Peyer's patch (tissue), 4 donors: Measurements from ENCODE around the gene LRBA. TPM values are rescaled to one million over a fixed set of nuclear protein-coding genes. Genes with fewer than 3 reads are reported as not detected.
A peak's percentile ranks its signal among the peaks of the same experiment; 100 is the strongest.

Source experiments
- DNase-seq, 3 donors: peaks; one replicate each; pipeline ENCODE4 v3.0.0-alpha.2; 2017 to 2019
- H3K27ac ChIP-seq, 4 donors: fragments of 200-600 bp; sonication (generic); one replicate each; pipeline ENCODE4 v1.5.1; 2016 to 2019
- H3K27me3 ChIP-seq, 2 donors: fragments of 200-600 bp; sonication (generic); one replicate each; pipeline ENCODE4 v1.5.1; 2019
- H3K36me3 ChIP-seq, 3 donors: fragments of 200-600 bp; sonication (generic); one replicate each; pipeline ENCODE4 v1.5.1; 2016 to 2019
- H3K4me1 ChIP-seq, 4 donors: fragments of 200-600 bp; sonication (generic); one replicate each; pipeline ENCODE4 v1.5.1; 2016 to 2019
- H3K4me3 ChIP-seq, 4 donors: fragments of 200-600 bp; sonication (generic); 1 replicate in 3 of 4; 2 replicates in 1 of 4; pipeline ENCODE4 v1.5.1; 2016 to 2019; ENCODE audit warnings: mild to moderate bottlenecking in 1 of 4
- H3K9me3 ChIP-seq, 4 donors: fragments of 200-600 bp; sonication (generic); one replicate each; pipeline ENCODE4 v1.5.1; 2016 to 2019; ENCODE audit warnings: mild to moderate bottlenecking in 1 of 4
- CTCF ChIP-seq, 6 experiments: fragments of 450-650 bp in 4 of 6; fragments of 200-600 bp in 2 of 6; sonication (generic) in 1 of 6; IDR thresholded peaks; one replicate each; pipeline ENCODE4 v1.5.1; 2017 to 2019; ENCODE audit warnings: antibody characterized with exemption in 6 of 6, mild to moderate bottlenecking in 3 of 6, moderate library complexity in 1 of 6
- POLR2A ChIP-seq, 2 donors: fragments of 450-650 bp; IDR thresholded peaks; one replicate each; pipeline ENCODE4 v1.5.1; 2017; ENCODE audit warnings: antibody characterized with exemption in 2 of 2, mild to moderate bottlenecking in 2 of 2, moderate library complexity in 2 of 2
- total RNA-seq, 4 donors: library from RNA; depleted of rRNA; stranded (reverse); fragments of >200 nt; gene quantifications; one replicate each; pipeline ENCODE4 v1.1.0, GENCODE V29; 2016

LRBA gene
- total RNA-seq, 4 donors from 2014 or later: 71.5 to 120 (median 91.7) TPM

GRCh38 chr4:150286656-150287055, 728.4 kb downstream of the LRBA start:
- peaks cover 0 to 9% (median 0%) of the 10 kb centered on the region in 3 donors for H3K36me3 ChIP-seq
- DNase-seq: no peak
- no peaks in the 10 kb centered on the region for H3K4me1 ChIP-seq
- TF ChIP-seq CTCF (IDR thresholded peaks at IDR 0.05) (no peak), POLR2A (IDR thresholded peaks at IDR 0.05) (no peak)
- no peak overlapping the region for H3K27ac ChIP-seq
- no peaks in the 10 kb centered on the region for H3K27me3 ChIP-seq
- no peaks in the 10 kb centered on the region for H3K9me3 ChIP-seq
- H3K4me3 ChIP-seq: no peak overlapping the region

GRCh38 chr4:150283689-150284088, 731.4 kb downstream of the LRBA start:
- DNase-seq: no peak
- Histone ChIP-seq H3K4me1 (peaks cover 0 to 4% (median 0%) of the 10 kb centered on the region in 4 donors), H3K27ac (no peak overlapping the region), H3K9me3 (no peaks in the 10 kb centered on the region), H3K36me3 (peaks cover 0 to 13% (median 0%) of the 10 kb centered on the region in 3 donors), H3K4me3 (no peak overlapping the region), H3K27me3 (no peaks in the 10 kb centered on the region)
- TF ChIP-seq CTCF (IDR thresholded peaks at IDR 0.05) (no peak), POLR2A (IDR thresholded peaks at IDR 0.05) (no peak)

- TF ChIP-seq POLR2A (IDR thresholded peaks at IDR 0.05) (no peak), CTCF (IDR thresholded peaks at IDR 0.05) (no peak)
- Histone ChIP-seq H3K4me1 (peaks cover 0 to 4% (median 0%) of the 10 kb centered on the region in 4 donors), H3K4me3 (no peak overlapping the region), H3K36me3 (peaks cover 0 to 24% (median 0%) of the 10 kb centered on the region in 3 donors), H3K27me3 (no peaks in the 10 kb centered on the region), H3K27ac (peak overlapping the region in 1 of 4 donors; percentile 44), H3K9me3 (no peaks in the 10 kb centered on the region)
- DNase-seq: no peak
These were observed 734.1 kb downstream of the LRBA start for GRCh38 chr4:150280975-150281374.

GRCh38 chr4:150280081-150280895, 734.8 kb downstream of the LRBA start:
- peak overlapping the region in 1 of 4 donors; percentile 44 for H3K27ac ChIP-seq
- no peak for DNase-seq
- peaks cover 0 to 24% (median 0%) of the 10 kb centered on the region in 3 donors for H3K36me3 ChIP-seq

GRCh38 chr4:150278206-150278605, 736.9 kb downstream of the LRBA start:
- H3K36me3 ChIP-seq: peaks cover 0 to 24% (median 0%) of the 10 kb centered on the region in 3 donors
- TF ChIP-seq POLR2A (IDR thresholded peaks at IDR 0.05) (no peak), CTCF (IDR thresholded peaks at IDR 0.05) (no peak)
- H3K9me3 ChIP-seq: no peaks in the 10 kb centered on the region
- DNase-seq: no peak
- no peak overlapping the region for H3K27ac ChIP-seq
- no peak overlapping the region for H3K4me3 ChIP-seq
- H3K4me1 ChIP-seq: peaks cover 0 to 4% (median 0%) of the 10 kb centered on the region in 4 donors
- H3K27me3 ChIP-seq: no peaks in the 10 kb centered on the region

More at GRCh38 chr4:150280081-150280895, 734.8 kb downstream of the LRBA start:
- peaks cover 0 to 4% (median 0%) of the 10 kb centered on the region in 4 donors for H3K4me1 ChIP-seq
- no peaks in the 10 kb centered on the region for H3K9me3 ChIP-seq
- H3K27me3 ChIP-seq: no peaks in the 10 kb centered on the region
- H3K4me3 ChIP-seq: no peak overlapping the region
- TF ChIP-seq CTCF (IDR thresholded peaks at IDR 0.05) (no peak), POLR2A (IDR thresholded peaks at IDR 0.05) (no peak)
